Measurements from ENCODE around the gene ZNF765.
"Not testable (repeated sequence)": the region's sequence is repeated elsewhere in the genome, so short reads cannot be mapped to it uniquely, and the experiment has no call there.

Gene ZNF765

GRCh38 chr19:53394974-53395839 is at the start of gene ZNF765:
TSS of gene ZNF765 (plus strand) at chr19:53395149. CDS start at chr19:53398016, 2,867 bp downstream.
- peak; percentile 94 to 95 for DNase-seq (ENCODE audit: low read depth in 2 of 2)

- DNase-seq (ENCODE audit: low read depth in 2 of 2): no peak
These were observed 39.2 kb upstream of the ZNF765 start for GRCh38 chr19:53355739-53356138.

GRCh38 chr19:53357821-53358581 is 36.9 kb upstream of the ZNF765 start:
- DNase-seq (ENCODE audit: low read depth in 2 of 2): no peak

GRCh38 chr19:53360056-53360455 is 34.9 kb upstream of the ZNF765 start:
- DNase-seq (ENCODE audit: low read depth in 2 of 2): not testable (repeated sequence)

- peak; percentile 93 to 95 for DNase-seq (ENCODE audit: low read depth in 2 of 2)
These were observed 29.6 kb upstream of the ZNF765 start, which contains the start of gene ZNF525 for GRCh38 chr19:53365134-53365898. TSS of gene ZNF525 (plus strand) at chr19:53365705. CDS start at chr19:53372282, 6,577 bp downstream.

- DNase-seq (ENCODE audit: low read depth in 2 of 2): peak in 1 of 2 donors; percentile 17
These were observed 29.0 kb upstream of the ZNF765 start for GRCh38 chr19:53365899-53366493.

GRCh38 chr19:53372196-53372595 is 22.8 kb upstream of the ZNF765 start:
- no peak for DNase-seq (ENCODE audit: low read depth in 2 of 2)

GRCh38 chr19:53374288-53374687 is 20.7 kb upstream of the ZNF765 start:
- DNase-seq (ENCODE audit: low read depth in 2 of 2): no peak

- no peak for DNase-seq (ENCODE audit: low read depth in 2 of 2)
These were observed 20.2 kb upstream of the ZNF765 start for GRCh38 chr19:53374743-53375142.

GRCh38 chr19:53381376-53381775 is 13.6 kb upstream of the ZNF765 start:
- no peak for DNase-seq (ENCODE audit: low read depth in 2 of 2)

- no peak for DNase-seq (ENCODE audit: low read depth in 2 of 2)
These were observed 6.8 kb upstream of the ZNF765 start for GRCh38 chr19:53388168-53388567.

GRCh38 chr19:53388904-53389303 is 6.0 kb upstream of the ZNF765 start:
- DNase-seq (ENCODE audit: low read depth in 2 of 2): no peak

- DNase-seq (ENCODE audit: low read depth in 2 of 2): no peak
These were observed 5.4 kb upstream of the ZNF765 start for GRCh38 chr19:53389571-53389970.

GRCh38 chr19:53389978-53390377 is 5.0 kb upstream of the ZNF765 start:
- no peak for DNase-seq (ENCODE audit: low read depth in 2 of 2)

- DNase-seq (ENCODE audit: low read depth in 2 of 2): no peak
These were observed 401 bp upstream of the ZNF765 start for GRCh38 chr19:53394522-53394973.

- DNase-seq (ENCODE audit: low read depth in 2 of 2): not testable (repeated sequence)
These were observed 1.0 kb downstream of the ZNF765 start for GRCh38 chr19:53395840-53396524.

- DNase-seq (ENCODE audit: low read depth in 2 of 2): no peak
These were observed 1.5 kb downstream of the ZNF765 start for GRCh38 chr19:53396525-53396868.

GRCh38 chr19:53397918-53398317 is 3.0 kb downstream of the ZNF765 start:
- DNase-seq (ENCODE audit: low read depth in 2 of 2): not testable (repeated sequence)

GRCh38 chr19:53409505-53410204 is 14.7 kb downstream of the ZNF765 start:
- DNase-seq (ENCODE audit: low read depth in 2 of 2): no peak

Data from stimulated activated CD8-positive, alpha-beta memory T cell treated with anti-CD3 and anti-CD28 coated beads, Interleukin-15, amount 100 ng/mL, for 4 hours (primary cell).